MCF 10A (cell line): Measurements from ENCODE around the gene NYAP2. TPM values are rescaled to one million over a fixed set of nuclear protein-coding genes. Genes with fewer than 3 reads are reported as not detected.
A peak's percentile ranks its signal among the peaks of the same experiment; 100 is the strongest.

ENCODE experiments used
- BruUV-seq: library from RNA; stranded (reverse); fragments of 400-500 nt; replicated peaks from 2 replicates; lab custom pipeline; 2021; lab: Mats Ljungman, UMichigan
- CTCF ChIA-PET: fragments of 300-600 bp; sonication (Branson Sonifier 250); formaldehyde crosslinking; extraction: SDS; loops from one replicate; lab custom pipeline; 2021; ENCODE audit warnings: antibody characterized with exemption, inconsistent platforms; lab: Yijun Ruan, JAX
- POLR2A ChIA-PET: fragments of 300-600, 350-650 bp; sonication (Branson Sonifier 250); formaldehyde crosslinking; extraction: SDS; loops from one replicate; lab custom pipeline; 2020; ENCODE audit warnings: antibody characterized with exemption, inconsistent platforms; lab: Yijun Ruan, JAX
- DNase-seq: peaks from one replicate; pipeline ENCODE4 v3.0.0-alpha.2; 2018; ENCODE audit not compliant: unreplicated experiment
- H3K27ac Mint-ChIP-seq: one replicate; pipeline ENCODE4 v1.8.0; 2022; ENCODE audit warnings: mild to moderate bottlenecking, low read depth, mixed read lengths; ENCODE audit not compliant: unreplicated experiment
- H3K27me3 Mint-ChIP-seq: one replicate; pipeline ENCODE4 v1.8.0; 2022; ENCODE audit warnings: mixed read lengths; ENCODE audit not compliant: insufficient read depth, unreplicated experiment
- H3K36me3 Mint-ChIP-seq: one replicate; pipeline ENCODE4 v1.8.0; 2022; ENCODE audit warnings: mild to moderate bottlenecking, moderate library complexity, mixed read lengths; ENCODE audit not compliant: insufficient read depth, unreplicated experiment
- H3K4me1 Mint-ChIP-seq: one replicate; pipeline ENCODE4 v1.8.0; 2022; ENCODE audit warnings: mixed read lengths; ENCODE audit not compliant: insufficient read depth, unreplicated experiment
- H3K4me3 Mint-ChIP-seq: one replicate; pipeline ENCODE4 v1.8.0; 2022; ENCODE audit warnings: mild to moderate bottlenecking, moderate library complexity, mixed read lengths; ENCODE audit not compliant: unreplicated experiment
- H3K9me3 Mint-ChIP-seq: one replicate; pipeline ENCODE4 v1.8.0; 2022; ENCODE audit warnings: mixed read lengths; ENCODE audit not compliant: unreplicated experiment
- CTCF ChIP-seq: fragments of 200-600 bp; IDR thresholded peaks from one replicate; pipeline ENCODE4 v1.8.0; 2022; ENCODE audit warnings: antibody characterized with exemption, mild to moderate bottlenecking; ENCODE audit not compliant: unreplicated experiment
- intact Hi-C: fragments of 100-400 bp; cut with micrococcal nuclease; formaldehyde crosslinking; loops from 2 replicates; pipeline ENCODE4 v1.14.1; 2022
- total RNA-seq: library from RNA; stranded (reverse); gene quantifications from 2 replicates; pipeline ENCODE4 v1.2.3, GENCODE V29; 2022

The NYAP2 gene
- total RNA-seq, 1 experiment from 2014 or later = not detected

GRCh38 chr2:225630824-225631533 is 231.5 kb downstream of the NYAP2 start:
- no TSS peak for BruUV-seq
- no peaks in the 10 kb centered on the region for H3K9me3 Mint-ChIP-seq
- H3K36me3 Mint-ChIP-seq = no peaks in the 10 kb centered on the region
- no peaks in the 10 kb centered on the region for H3K4me1 Mint-ChIP-seq
- TF ChIP-seq CTCF = no peak
- peaks cover 22% of the 10 kb centered on the region for H3K27me3 Mint-ChIP-seq
- H3K4me3 Mint-ChIP-seq = no peak overlapping the region
- intact Hi-C loops = no loop called here
- ChIA-PET CTCF (no interaction called here), POLR2A (interaction anchor here (1.5 kb wide), 1 partner anchor 14 kb away, joined by 3 read pairs; no protein-coding TSS in a partner anchor)
- no peak for DNase-seq
- no peak overlapping the region for H3K27ac Mint-ChIP-seq

- no TSS peak for BruUV-seq
- H3K4me3 Mint-ChIP-seq = no peak overlapping the region
- H3K36me3 Mint-ChIP-seq = no peaks in the 10 kb centered on the region
Measured at GRCh38 chr2:225632351-225632750, 232.8 kb downstream of the NYAP2 start.

GRCh38 chr2:225636558-225636957 is 237.0 kb downstream of the NYAP2 start:
- DNase-seq = peak; percentile 9
- no peaks in the 10 kb centered on the region for H3K9me3 Mint-ChIP-seq
- CTCF ChIA-PET = no interaction called here

More at GRCh38 chr2:225632351-225632750, 232.8 kb downstream of the NYAP2 start:
- Mint-ChIP-seq H3K4me1 (peaks cover 5% of the 10 kb centered on the region), H3K9me3 (no peaks in the 10 kb centered on the region), H3K27me3 (peaks cover 14% of the 10 kb centered on the region), H3K27ac (no peak overlapping the region)
- intact Hi-C loops = no loop called here
- no peak for TF ChIP-seq CTCF
- no peak for DNase-seq
- POLR2A ChIA-PET = no interaction called here
- CTCF ChIA-PET = no interaction called here

GRCh38 chr2:225637259-225637658 is 237.7 kb downstream of the NYAP2 start:
- intact Hi-C loops = no loop called here
- no peaks in the 10 kb centered on the region for H3K9me3 Mint-ChIP-seq
- ChIA-PET POLR2A (no interaction called here), CTCF (no interaction called here)
- no peak for DNase-seq
- peaks cover 5% of the 10 kb centered on the region for H3K4me1 Mint-ChIP-seq
- peaks cover 18% of the 10 kb centered on the region for H3K27me3 Mint-ChIP-seq
- BruUV-seq = no TSS peak
- H3K4me3 Mint-ChIP-seq = no peak overlapping the region
- no peaks in the 10 kb centered on the region for H3K36me3 Mint-ChIP-seq
- no peak overlapping the region for H3K27ac Mint-ChIP-seq
- TF ChIP-seq CTCF = no peak

More at GRCh38 chr2:225636558-225636957, 237.0 kb downstream of the NYAP2 start:
- peaks cover 24% of the 10 kb centered on the region for H3K27me3 Mint-ChIP-seq
- no TSS peak for BruUV-seq
- intact Hi-C loops = no loop called here
- TF ChIP-seq CTCF = no peak
- no peak overlapping the region for H3K27ac Mint-ChIP-seq
- H3K36me3 Mint-ChIP-seq = no peaks in the 10 kb centered on the region
- POLR2A ChIA-PET = interaction anchor here (0.5 to 0.7 kb wide), 2 partner anchors 9 to 1541 kb away, joined by 3 to 4 read pairs; no protein-coding TSS in a partner anchor
- H3K4me1 Mint-ChIP-seq = peaks cover 5% of the 10 kb centered on the region
- H3K4me3 Mint-ChIP-seq = no peak overlapping the region
